SK-N-SH treated with all-trans-retinoic acid at 6 μM for 48 hours (cell line): Measurements from ENCODE around the gene LAMA2.

Experiments used
- ATAC-seq: fragments of 200-7000 bp; cut with Tn5 transposase; 3 replicates; pipeline ENCODE4 v1.9.1; 2020; ENCODE audit warnings: mild to moderate bottlenecking, moderate library complexity
- ARNTL ChIP-seq: fragments of 450-650 bp; formaldehyde crosslinking; IDR thresholded peaks from 2 replicates; pipeline ENCODE4 v1.5.0; 2020; ENCODE audit warnings: low read depth, mild to moderate bottlenecking, moderate library complexity, borderline replicate concordance
- BACH2 ChIP-seq: fragments of 250-450 bp; sonication (Bioruptor Pico); IDR thresholded peaks from 2 replicates; pipeline ENCODE4 v1.9.0; 2021; ENCODE audit warnings: mild to moderate bottlenecking, borderline replicate concordance
- CSDC2 ChIP-seq: fragments of 250-450 bp; sonication (Bioruptor Pico); IDR thresholded peaks from 2 replicates; pipeline ENCODE4 v1.5.0; 2020; ENCODE audit warnings: mild to moderate bottlenecking, moderate library complexity
- ESRRG ChIP-seq: fragments of 250-450 bp; sonication (Bioruptor Pico); IDR thresholded peaks from 2 replicates; pipeline ENCODE4 v1.6.1; 2021; ENCODE audit warnings: mild to moderate bottlenecking
- GLIS3 ChIP-seq: fragments of 250-450 bp; sonication (Bioruptor Pico); IDR thresholded peaks from 2 replicates; pipeline ENCODE4 v1.5.0; 2020; ENCODE audit warnings: mild to moderate bottlenecking, moderate library complexity
- ISL1 ChIP-seq: fragments of 250-450 bp; sonication (Bioruptor Pico); IDR thresholded peaks from 2 replicates; pipeline ENCODE4 v2.1.2; 2022; ENCODE audit warnings: mild to moderate bottlenecking, moderate library complexity
- OSR1 ChIP-seq: fragments of 250-450 bp; sonication (Bioruptor Pico); IDR thresholded peaks from 2 replicates; pipeline ENCODE4 v1.8.0; 2022; ENCODE audit warnings: moderate library complexity, mild to moderate bottlenecking, inconsistent platforms
- PPARA ChIP-seq: fragments of 250-450 bp; sonication (Bioruptor Pico); IDR thresholded peaks from 2 replicates; pipeline ENCODE4 v1.5.0; 2020; ENCODE audit warnings: mild to moderate bottlenecking, borderline replicate concordance
- RARB ChIP-seq: fragments of 250-450 bp; sonication (Bioruptor Pico); IDR thresholded peaks from 2 replicates; pipeline ENCODE4 v1.8.0; 2021; ENCODE audit warnings: mild to moderate bottlenecking, moderate library complexity
- SNAI2 ChIP-seq: fragments of 250-450 bp; sonication (Bioruptor Pico); IDR thresholded peaks from 2 replicates; pipeline ENCODE4 v1.5.0; 2020; ENCODE audit warnings: mild to moderate bottlenecking, moderate library complexity
- TCF4 ChIP-seq: fragments of 250-450 bp; sonication (Bioruptor Pico); IDR thresholded peaks from 2 replicates; pipeline ENCODE4 v1.8.0; 2021; ENCODE audit warnings: mild to moderate bottlenecking, moderate library complexity, borderline replicate concordance
- TOX ChIP-seq: fragments of 250-450 bp; sonication (Bioruptor Pico); IDR thresholded peaks from 2 replicates; pipeline ENCODE4 v1.8.0; 2021; ENCODE audit warnings: mild to moderate bottlenecking, moderate library complexity, borderline replicate concordance
- ZC3H10 ChIP-seq: fragments of 250-450 bp; sonication (Bioruptor Pico); IDR thresholded peaks from 2 replicates; pipeline ENCODE4 v1.5.1; 2021; ENCODE audit warnings: mild to moderate bottlenecking, moderate library complexity
- ZFP3 ChIP-seq: fragments of 250-450 bp; sonication (Bioruptor Pico); IDR thresholded peaks from 2 replicates; pipeline ENCODE4 v1.5.0; 2020; ENCODE audit warnings: mild to moderate bottlenecking, moderate library complexity
- ZFP30 ChIP-seq: fragments of 450-650 bp; formaldehyde crosslinking; IDR thresholded peaks from 2 replicates; pipeline ENCODE4 v1.5.0; 2022; ENCODE audit warnings: mild to moderate bottlenecking, moderate library complexity
- ZNF565 ChIP-seq: fragments of 450-650 bp; formaldehyde crosslinking; conservative IDR thresholded peaks from 2 replicates; pipeline ENCODE4 v1.5.0; 2020; ENCODE audit warnings: low read depth, mild to moderate bottlenecking, moderate library complexity
- ZNF70 ChIP-seq: fragments of 450-650 bp; formaldehyde crosslinking; IDR thresholded peaks from 2 replicates; pipeline ENCODE4 v1.5.0; 2020; ENCODE audit warnings: mild to moderate bottlenecking, moderate library complexity
- ZNF8 ChIP-seq: fragments of 450-650 bp; formaldehyde crosslinking; IDR thresholded peaks from 2 replicates; pipeline ENCODE4 v1.5.0; 2020; ENCODE audit warnings: mild to moderate bottlenecking, moderate library complexity
- TF ChIP-seq, protein P1 (sequence below): fragments of 250-450 bp; sonication (Bioruptor Pico); IDR thresholded peaks from 2 replicates; pipeline ENCODE4 v1.8.0; 2020; ENCODE audit warnings: mild to moderate bottlenecking, moderate library complexity, borderline replicate concordance
- TF ChIP-seq, protein P2 (sequence below): fragments of 250-450 bp; sonication (Bioruptor Pico); IDR thresholded peaks from 2 replicates; pipeline ENCODE4 v1.5.1; 2021; ENCODE audit warnings: mild to moderate bottlenecking, moderate library complexity
- TF ChIP-seq, protein P3 (sequence below): fragments of 250-450 bp; sonication (Bioruptor Pico); IDR thresholded peaks from 2 replicates; pipeline ENCODE4 v1.8.0; 2021; ENCODE audit warnings: low read depth, mild to moderate bottlenecking, moderate library complexity, borderline replicate concordance

LAMA2 gene

DNA sequence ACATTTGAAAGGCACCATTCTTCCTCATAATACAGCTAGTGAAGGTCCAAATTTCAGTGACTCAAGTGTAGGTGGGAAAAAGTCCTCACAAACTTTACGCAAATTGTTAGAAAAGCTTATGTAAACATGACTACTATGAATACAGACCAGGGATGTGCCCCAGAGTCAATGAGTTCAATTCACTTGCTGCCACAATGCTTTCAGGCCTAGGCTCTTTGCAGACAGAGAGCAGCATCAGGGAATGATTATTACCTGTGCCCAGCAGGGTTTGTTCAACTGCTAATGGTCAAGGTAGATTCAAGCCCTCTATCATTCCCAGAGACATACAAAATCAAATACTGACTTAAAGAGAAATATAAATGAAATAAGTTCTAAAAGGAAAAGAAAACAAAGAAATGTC lies 84.0 kb downstream of the LAMA2 start:
- TF ChIP-seq ZNF70: no peak
- TF ChIP-seq ZNF8 (CRISPR knock-in tag): no peak
- TF ChIP-seq GLIS3 (CRISPR knock-in tag): no peak
- TF ChIP-seq ESRRG: no peak
- no peak for TF ChIP-seq ARNTL (CRISPR knock-in tag)
- no peak for TF ChIP-seq BACH2 (CRISPR knock-in tag)
- TF ChIP-seq ZFP30: no peak
- no peak for ATAC-seq

GRCh38 chr6:128979071-128979470 lies 96.1 kb downstream of the LAMA2 start:
- no peak for ATAC-seq
- TF ChIP-seq, protein P1, sequence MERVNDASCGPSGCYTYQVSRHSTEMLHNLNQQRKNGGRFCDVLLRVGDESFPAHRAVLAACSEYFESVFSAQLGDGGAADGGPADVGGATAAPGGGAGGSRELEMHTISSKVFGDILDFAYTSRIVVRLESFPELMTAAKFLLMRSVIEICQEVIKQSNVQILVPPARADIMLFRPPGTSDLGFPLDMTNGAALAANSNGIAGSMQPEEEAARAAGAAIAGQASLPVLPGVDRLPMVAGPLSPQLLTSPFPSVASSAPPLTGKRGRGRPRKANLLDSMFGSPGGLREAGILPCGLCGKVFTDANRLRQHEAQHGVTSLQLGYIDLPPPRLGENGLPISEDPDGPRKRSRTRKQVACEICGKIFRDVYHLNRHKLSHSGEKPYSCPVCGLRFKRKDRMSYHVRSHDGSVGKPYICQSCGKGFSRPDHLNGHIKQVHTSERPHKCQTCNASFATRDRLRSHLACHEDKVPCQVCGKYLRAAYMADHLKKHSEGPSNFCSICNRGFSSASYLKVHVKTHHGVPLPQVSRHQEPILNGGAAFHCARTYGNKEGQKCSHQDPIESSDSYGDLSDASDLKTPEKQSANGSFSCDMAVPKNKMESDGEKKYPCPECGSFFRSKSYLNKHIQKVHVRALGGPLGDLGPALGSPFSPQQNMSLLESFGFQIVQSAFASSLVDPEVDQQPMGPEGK: no peak
- TF ChIP-seq TCF4 (CRISPR knock-in tag) (no peak), PPARA (CRISPR knock-in tag) (no peak)

DNA sequence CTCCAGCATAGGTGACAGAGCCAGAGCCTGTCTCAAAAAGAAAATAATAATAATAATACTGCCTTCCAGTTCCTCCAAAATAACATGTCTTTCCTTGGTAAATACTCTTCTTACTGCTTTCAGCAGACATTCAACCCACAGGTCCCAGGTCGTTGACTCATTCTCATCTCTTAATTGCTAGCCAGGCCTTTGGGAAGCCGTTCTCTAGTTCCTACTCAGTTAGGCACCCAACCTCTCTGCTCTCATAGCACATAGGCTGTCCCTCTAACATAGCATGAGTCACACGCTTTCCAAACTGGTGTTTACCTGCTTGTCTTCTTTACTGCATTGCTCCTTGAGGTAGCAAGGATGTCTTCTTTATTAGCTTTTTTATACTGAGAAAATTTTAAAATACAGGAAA lies 98.8 kb downstream of the LAMA2 start:
- no peak for TF ChIP-seq ISL1 (CRISPR knock-in tag)
- no peak for TF ChIP-seq CSDC2
- TF ChIP-seq ZC3H10 (CRISPR knock-in tag): no peak
- no peak for TF ChIP-seq ZFP3 (CRISPR knock-in tag)
- TF ChIP-seq BACH2 (CRISPR knock-in tag): no peak
- TF ChIP-seq ZNF565 (CRISPR knock-in tag): no peak
- TF ChIP-seq ZFP30: no peak
- TF ChIP-seq, protein P2, sequence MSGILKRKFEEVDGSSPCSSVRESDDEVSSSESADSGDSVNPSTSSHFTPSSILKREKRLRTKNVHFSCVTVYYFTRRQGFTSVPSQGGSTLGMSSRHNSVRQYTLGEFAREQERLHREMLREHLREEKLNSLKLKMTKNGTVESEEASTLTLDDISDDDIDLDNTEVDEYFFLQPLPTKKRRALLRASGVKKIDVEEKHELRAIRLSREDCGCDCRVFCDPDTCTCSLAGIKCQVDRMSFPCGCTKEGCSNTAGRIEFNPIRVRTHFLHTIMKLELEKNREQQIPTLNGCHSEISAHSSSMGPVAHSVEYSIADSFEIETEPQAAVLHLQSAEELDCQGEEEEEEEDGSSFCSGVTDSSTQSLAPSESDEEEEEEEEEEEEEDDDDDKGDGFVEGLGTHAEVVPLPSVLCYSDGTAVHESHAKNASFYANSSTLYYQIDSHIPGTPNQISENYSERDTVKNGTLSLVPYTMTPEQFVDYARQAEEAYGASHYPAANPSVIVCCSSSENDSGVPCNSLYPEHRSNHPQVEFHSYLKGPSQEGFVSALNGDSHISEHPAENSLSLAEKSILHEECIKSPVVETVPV (CRISPR knock-in tag): no peak
- no peak for TF ChIP-seq TOX (CRISPR knock-in tag)
- no peak for TF ChIP-seq SNAI2 (CRISPR knock-in tag)
- no peak for ATAC-seq

DNA sequence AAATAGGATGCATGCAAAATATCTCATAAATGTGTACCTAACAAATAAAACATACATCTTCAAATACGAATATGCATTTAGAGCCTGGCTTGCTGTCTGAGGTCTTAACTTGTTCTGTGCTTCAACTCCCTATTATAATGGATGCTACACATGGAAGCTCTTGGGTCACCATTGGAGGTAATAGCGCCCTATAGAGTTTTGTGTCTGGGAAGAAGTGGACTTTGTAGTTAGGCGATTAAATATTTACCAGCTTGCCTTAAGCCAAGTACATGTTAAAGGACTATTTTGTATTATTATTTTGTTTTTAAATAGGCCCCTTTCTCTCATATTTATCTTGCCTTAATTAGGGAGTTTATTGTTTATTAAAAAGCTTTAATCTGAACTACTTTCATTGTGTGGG lies 107.4 kb downstream of the LAMA2 start:
- no peak for TF ChIP-seq ZNF70
- TF ChIP-seq BACH2 (CRISPR knock-in tag): no peak
- no peak for TF ChIP-seq OSR1 (CRISPR knock-in tag)
- no peak for TF ChIP-seq RARB (CRISPR knock-in tag)
- TF ChIP-seq, protein P1: no peak
- TF ChIP-seq GLIS3 (CRISPR knock-in tag): no peak
- TF ChIP-seq ZNF8 (CRISPR knock-in tag): no peak
- ATAC-seq: no peak

GRCh38 chr6:128990915-128991314 lies 108.0 kb downstream of the LAMA2 start:
- TF ChIP-seq TCF4 (CRISPR knock-in tag) (no peak), ZC3H10 (CRISPR knock-in tag) (no peak)
- TF ChIP-seq, protein P2 (CRISPR knock-in tag): no peak
- TF ChIP-seq, protein P3, sequence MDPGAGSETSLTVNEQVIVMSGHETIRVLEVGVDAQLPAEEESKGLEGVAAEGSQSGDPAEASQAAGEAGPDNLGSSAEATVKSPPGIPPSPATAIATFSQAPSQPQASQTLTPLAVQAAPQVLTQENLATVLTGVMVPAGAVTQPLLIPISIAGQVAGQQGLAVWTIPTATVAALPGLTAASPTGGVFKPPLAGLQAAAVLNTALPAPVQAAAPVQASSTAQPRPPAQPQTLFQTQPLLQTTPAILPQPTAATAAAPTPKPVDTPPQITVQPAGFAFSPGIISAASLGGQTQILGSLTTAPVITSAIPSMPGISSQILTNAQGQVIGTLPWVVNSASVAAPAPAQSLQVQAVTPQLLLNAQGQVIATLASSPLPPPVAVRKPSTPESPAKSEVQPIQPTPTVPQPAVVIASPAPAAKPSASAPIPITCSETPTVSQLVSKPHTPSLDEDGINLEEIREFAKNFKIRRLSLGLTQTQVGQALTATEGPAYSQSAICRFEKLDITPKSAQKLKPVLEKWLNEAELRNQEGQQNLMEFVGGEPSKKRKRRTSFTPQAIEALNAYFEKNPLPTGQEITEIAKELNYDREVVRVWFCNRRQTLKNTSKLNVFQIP (CRISPR knock-in tag): no peak
- TF ChIP-seq, all 23 proteins: peak for 0

More at GRCh38 chr6:128990915-128991314, 108.0 kb downstream of the LAMA2 start:
- ATAC-seq: no peak
